ENCODE data around the gene SEL1L3. TPM values are rescaled to one million over a fixed set of nuclear protein-coding genes. Genes with fewer than 3 reads are reported as not detected.
A peak's percentile ranks its signal among the peaks of the same experiment; 100 is the strongest.

SEL1L3 gene
- polyA plus RNA-seq, 1 of the 3 experiments (the other 2 are of a cell fraction) = 2.2 TPM

- 92% methylated on average over 2 of the region's 2 CpGs for WGBS (ENCODE audit: low lambda C conversion rate)
- Histone ChIP-seq H3K4me2 (peak overlapping the region; percentile 21; the same call in 1 of the 2 replicates), H3K36me3 (replicated peaks in 1 of 2; ENCODE audit: control insufficient read depth in 1 of 2, insufficient read depth in 2 of 2, low read length in 1 of 2) (no peaks in the 10 kb centered on the region), H3K9ac (peak overlapping the region; percentile 35; the same call in 1 of the 2 replicates), H2AFZ (ENCODE audit: low read depth) (no peak overlapping the region), H3K79me2 (ENCODE audit: insufficient read depth) (no peaks in the 10 kb centered on the region), H4K20me1 (ENCODE audit: insufficient read depth) (no peaks in the 10 kb centered on the region), H3K27ac (ENCODE audit: low read depth in 2 of 2, low read length in 1 of 2) (peak overlapping the region in 1 of 2 experiments; percentile 72; a peak in 2 of 4 replicates), H3K27me3 (ENCODE audit: insufficient read depth) (no peaks in the 10 kb centered on the region), H3F3A (replicated peaks; ENCODE audit: insufficient read depth) (peaks cover 38% of the 10 kb centered on the region), H3K4me3 (ENCODE audit: low read depth in 2 of 2, low read length in 1 of 2) (no peak overlapping the region), H3K4me1 (ENCODE audit: control insufficient read depth in 1 of 2, insufficient read depth in 2 of 2, low read depth in 1 of 2, low read length in 1 of 2) (peaks cover 0 to 42% of the 10 kb centered on the region in 2 experiments; a peak in 2 of 4 replicates), H3K9me3 (no peaks in the 10 kb centered on the region), H3K9me2 (no peaks in the 10 kb centered on the region)
- TF ChIP-seq NRF1 (IDR thresholded peaks at IDR 0.05; ENCODE audit: low read depth, low read length) (no peak), MXI1 (IDR thresholded peaks at IDR 0.05; ENCODE audit: low read depth, low read length) (no peak), SIN3A (IDR thresholded peaks at IDR 0.05; ENCODE audit: borderline replicate concordance, low read depth, low read length) (no peak), JUND (IDR thresholded peaks at IDR 0.05) (peak; percentile 33; the same call in 1 of the 2 replicates), TCF12 (IDR thresholded peaks at IDR 0.05) (no peak), PBX3 (IDR thresholded peaks at IDR 0.05) (peak; percentile 30; the same call in 1 of the 2 replicates), TAF1 (IDR thresholded peaks at IDR 0.05; ENCODE audit: borderline replicate concordance, low read depth, low read length) (no peak)
- TF ChIP-seq, protein P1, sequence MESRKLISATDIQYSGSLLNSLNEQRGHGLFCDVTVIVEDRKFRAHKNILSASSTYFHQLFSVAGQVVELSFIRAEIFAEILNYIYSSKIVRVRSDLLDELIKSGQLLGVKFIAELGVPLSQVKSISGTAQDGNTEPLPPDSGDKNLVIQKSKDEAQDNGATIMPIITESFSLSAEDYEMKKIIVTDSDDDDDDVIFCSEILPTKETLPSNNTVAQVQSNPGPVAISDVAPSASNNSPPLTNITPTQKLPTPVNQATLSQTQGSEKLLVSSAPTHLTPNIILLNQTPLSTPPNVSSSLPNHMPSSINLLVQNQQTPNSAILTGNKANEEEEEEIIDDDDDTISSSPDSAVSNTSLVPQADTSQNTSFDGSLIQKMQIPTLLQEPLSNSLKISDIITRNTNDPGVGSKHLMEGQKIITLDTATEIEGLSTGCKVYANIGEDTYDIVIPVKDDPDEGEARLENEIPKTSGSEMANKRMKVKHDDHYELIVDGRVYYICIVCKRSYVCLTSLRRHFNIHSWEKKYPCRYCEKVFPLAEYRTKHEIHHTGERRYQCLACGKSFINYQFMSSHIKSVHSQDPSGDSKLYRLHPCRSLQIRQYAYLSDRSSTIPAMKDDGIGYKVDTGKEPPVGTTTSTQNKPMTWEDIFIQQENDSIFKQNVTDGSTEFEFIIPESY (IDR thresholded peaks at IDR 0.05; ENCODE audit: borderline replicate concordance, low read depth) = no peak
- no peak for DNase-seq
- ChIA-PET CTCF (no interaction called here), POLR2A (no interaction called here)
These were observed 44.4 kb downstream of the SEL1L3 start for GRCh38 chr4:25818371-25818871.

DNA sequence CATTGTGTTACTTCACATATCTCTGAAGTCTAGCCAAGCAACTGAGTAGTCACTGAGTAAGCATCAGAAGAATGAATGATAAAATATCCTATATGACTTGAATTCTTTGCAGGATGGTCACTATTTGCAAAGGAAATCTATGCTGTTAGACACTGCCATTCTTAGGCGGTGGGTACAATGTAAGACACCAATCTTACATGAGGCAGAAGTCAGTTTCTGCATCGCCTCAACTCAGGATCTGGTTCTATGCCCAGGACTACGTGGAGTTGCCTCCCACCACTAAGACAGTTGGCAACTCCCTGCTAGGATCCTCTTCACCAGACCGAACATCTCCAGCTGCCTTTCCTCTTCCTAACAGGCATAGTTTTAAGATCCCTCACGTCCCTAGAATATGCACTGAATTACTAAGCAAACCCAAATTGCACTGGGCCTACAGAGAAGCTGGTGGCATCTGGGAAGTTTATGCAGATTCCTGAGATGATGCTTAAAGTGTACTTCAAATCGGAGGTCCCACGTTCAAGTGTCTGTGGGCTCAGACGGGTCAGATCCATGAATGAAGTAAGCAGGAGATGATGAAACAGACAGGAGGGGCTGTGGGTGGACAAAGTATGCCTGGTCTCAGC is 45.6 kb downstream of the SEL1L3 start:
- Histone ChIP-seq H3K9me3 (no peaks in the 10 kb centered on the region), H3K27ac (ENCODE audit: low read depth in 2 of 2, low read length in 1 of 2) (peak overlapping the region in 1 of 2 experiments; percentile 72; a peak in 2 of 4 replicates), H3K27me3 (ENCODE audit: insufficient read depth) (no peaks in the 10 kb centered on the region), H3K36me3 (replicated peaks in 1 of 2; ENCODE audit: control insufficient read depth in 1 of 2, insufficient read depth in 2 of 2, low read length in 1 of 2) (no peaks in the 10 kb centered on the region), H2AFZ (ENCODE audit: low read depth) (no peak overlapping the region), H3K9ac (peak overlapping the region; percentile 35), H3K9me2 (no peaks in the 10 kb centered on the region), H3F3A (replicated peaks; ENCODE audit: insufficient read depth) (peaks cover 38% of the 10 kb centered on the region), H3K79me2 (ENCODE audit: insufficient read depth) (no peaks in the 10 kb centered on the region), H3K4me1 (ENCODE audit: control insufficient read depth in 1 of 2, insufficient read depth in 2 of 2, low read depth in 1 of 2, low read length in 1 of 2) (peaks cover 0 to 42% of the 10 kb centered on the region in 2 experiments; a peak in 2 of 4 replicates), H3K4me3 (ENCODE audit: low read depth in 2 of 2, low read length in 1 of 2) (no peak overlapping the region), H4K20me1 (ENCODE audit: insufficient read depth) (no peaks in the 10 kb centered on the region), H3K4me2 (peak overlapping the region; percentile 21)
- 32% methylated on average over 8 of the region's 8 CpGs for WGBS (ENCODE audit: low lambda C conversion rate)
- CTCF ChIA-PET = interaction anchor here (0.8 kb wide), 1 partner anchor 25 kb away, joined by 3 read pairs; no protein-coding TSS in a partner anchor
- POLR2A ChIA-PET = no interaction called here
- no peak for DNase-seq
- peak; percentile 74 for TF ChIP-seq FOSL2 (IDR thresholded peaks at IDR 0.05; ENCODE audit: borderline replicate concordance, low read depth)
- peak; percentile 61 for TF ChIP-seq TCF12 (IDR thresholded peaks at IDR 0.05)
- TF ChIP-seq, protein P2, sequence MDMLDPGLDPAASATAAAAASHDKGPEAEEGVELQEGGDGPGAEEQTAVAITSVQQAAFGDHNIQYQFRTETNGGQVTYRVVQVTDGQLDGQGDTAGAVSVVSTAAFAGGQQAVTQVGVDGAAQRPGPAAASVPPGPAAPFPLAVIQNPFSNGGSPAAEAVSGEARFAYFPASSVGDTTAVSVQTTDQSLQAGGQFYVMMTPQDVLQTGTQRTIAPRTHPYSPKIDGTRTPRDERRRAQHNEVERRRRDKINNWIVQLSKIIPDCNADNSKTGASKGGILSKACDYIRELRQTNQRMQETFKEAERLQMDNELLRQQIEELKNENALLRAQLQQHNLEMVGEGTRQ (IDR thresholded peaks at IDR 0.05; ENCODE audit: borderline replicate concordance, low read depth, low read length) = no peak
- peak; percentile 58 for TF ChIP-seq NFIC (IDR thresholded peaks at IDR 0.05; ENCODE audit: borderline replicate concordance)
- no peak for TF ChIP-seq SMC3 (IDR thresholded peaks at IDR 0.05; ENCODE audit: low read depth, low read length)
- TF ChIP-seq RCOR1 (IDR thresholded peaks at IDR 0.05; ENCODE audit: low read length) = no peak
- TF ChIP-seq YY1 (IDR thresholded peaks at IDR 0.05; ENCODE audit: low read depth) = no peak
- no peak for TF ChIP-seq TAF1 (IDR thresholded peaks at IDR 0.05; ENCODE audit: borderline replicate concordance, low read depth, low read length)
- no peak for TF ChIP-seq FOXJ3 (CRISPR knock-in tag; IDR thresholded peaks at IDR 0.05)
- peak in 1 of 2 experiments; percentile 60; a peak in 1 of 4 replicates for TF ChIP-seq EP300 (IDR thresholded peaks at IDR 0.05; ENCODE audit: borderline replicate concordance in 1 of 2, low read depth in 1 of 2, low read length in 1 of 2)
- TF ChIP-seq, protein P3, sequence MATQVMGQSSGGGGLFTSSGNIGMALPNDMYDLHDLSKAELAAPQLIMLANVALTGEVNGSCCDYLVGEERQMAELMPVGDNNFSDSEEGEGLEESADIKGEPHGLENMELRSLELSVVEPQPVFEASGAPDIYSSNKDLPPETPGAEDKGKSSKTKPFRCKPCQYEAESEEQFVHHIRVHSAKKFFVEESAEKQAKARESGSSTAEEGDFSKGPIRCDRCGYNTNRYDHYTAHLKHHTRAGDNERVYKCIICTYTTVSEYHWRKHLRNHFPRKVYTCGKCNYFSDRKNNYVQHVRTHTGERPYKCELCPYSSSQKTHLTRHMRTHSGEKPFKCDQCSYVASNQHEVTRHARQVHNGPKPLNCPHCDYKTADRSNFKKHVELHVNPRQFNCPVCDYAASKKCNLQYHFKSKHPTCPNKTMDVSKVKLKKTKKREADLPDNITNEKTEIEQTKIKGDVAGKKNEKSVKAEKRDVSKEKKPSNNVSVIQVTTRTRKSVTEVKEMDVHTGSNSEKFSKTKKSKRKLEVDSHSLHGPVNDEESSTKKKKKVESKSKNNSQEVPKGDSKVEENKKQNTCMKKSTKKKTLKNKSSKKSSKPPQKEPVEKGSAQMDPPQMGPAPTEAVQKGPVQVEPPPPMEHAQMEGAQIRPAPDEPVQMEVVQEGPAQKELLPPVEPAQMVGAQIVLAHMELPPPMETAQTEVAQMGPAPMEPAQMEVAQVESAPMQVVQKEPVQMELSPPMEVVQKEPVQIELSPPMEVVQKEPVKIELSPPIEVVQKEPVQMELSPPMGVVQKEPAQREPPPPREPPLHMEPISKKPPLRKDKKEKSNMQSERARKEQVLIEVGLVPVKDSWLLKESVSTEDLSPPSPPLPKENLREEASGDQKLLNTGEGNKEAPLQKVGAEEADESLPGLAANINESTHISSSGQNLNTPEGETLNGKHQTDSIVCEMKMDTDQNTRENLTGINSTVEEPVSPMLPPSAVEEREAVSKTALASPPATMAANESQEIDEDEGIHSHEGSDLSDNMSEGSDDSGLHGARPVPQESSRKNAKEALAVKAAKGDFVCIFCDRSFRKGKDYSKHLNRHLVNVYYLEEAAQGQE (IDR thresholded peaks at IDR 0.05; ENCODE audit: low read depth, low read length) = no peak
- no peak for TF ChIP-seq NRF1 (IDR thresholded peaks at IDR 0.05; ENCODE audit: low read depth, low read length)
- no peak for TF ChIP-seq EZH2phosphoT487 (IDR thresholded peaks at IDR 0.05; ENCODE audit: borderline replicate concordance, low read depth)
- no peak for TF ChIP-seq SIN3A (IDR thresholded peaks at IDR 0.05; ENCODE audit: borderline replicate concordance, low read depth, low read length)
